ENCODE results near the gene C3orf33. TPM values are rescaled to one million over a fixed set of nuclear protein-coding genes. Genes with fewer than 3 reads are reported as not detected.

Gene C3orf33
- total RNA-seq, 1 donor from 2014 or later = 2.0 TPM

DNA sequence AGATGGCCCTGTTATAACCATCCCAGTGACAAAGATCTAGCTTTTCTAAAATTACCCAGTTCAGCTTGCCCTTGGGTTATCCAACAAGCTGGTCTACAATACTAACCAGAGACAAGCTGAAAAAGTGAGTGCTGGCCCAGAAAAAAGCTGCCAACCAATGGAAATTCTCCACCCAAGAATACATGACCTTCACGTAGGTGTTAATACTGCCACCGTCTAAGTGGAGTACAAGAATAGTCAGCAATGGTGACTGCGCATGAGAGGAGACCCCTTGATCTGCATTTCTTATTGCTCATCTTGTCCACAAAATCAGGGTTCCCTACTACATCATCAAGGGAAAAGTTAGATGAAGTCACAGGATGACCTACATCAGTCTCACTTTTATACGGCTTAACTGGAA lies 45.4 kb downstream of the C3orf33 start:
- no peak overlapping the region for H3K4me3 ChIP-seq (ENCODE audit: low read depth, low read length)
- DNase-seq (ENCODE audit: low read depth) = no peak
- no peak for TF ChIP-seq CTCF (conservative IDR thresholded peaks at IDR 0.05; ENCODE audit: low read depth, low read length)

- no peak overlapping the region for H3K4me3 ChIP-seq (ENCODE audit: low read depth, low read length)
- no peak for TF ChIP-seq CTCF (conservative IDR thresholded peaks at IDR 0.05; ENCODE audit: low read depth, low read length)
- DNase-seq (ENCODE audit: low read depth) = no peak
Measured at GRCh38 chr3:155757577-155757976, 48.5 kb downstream of the C3orf33 start.

DNA sequence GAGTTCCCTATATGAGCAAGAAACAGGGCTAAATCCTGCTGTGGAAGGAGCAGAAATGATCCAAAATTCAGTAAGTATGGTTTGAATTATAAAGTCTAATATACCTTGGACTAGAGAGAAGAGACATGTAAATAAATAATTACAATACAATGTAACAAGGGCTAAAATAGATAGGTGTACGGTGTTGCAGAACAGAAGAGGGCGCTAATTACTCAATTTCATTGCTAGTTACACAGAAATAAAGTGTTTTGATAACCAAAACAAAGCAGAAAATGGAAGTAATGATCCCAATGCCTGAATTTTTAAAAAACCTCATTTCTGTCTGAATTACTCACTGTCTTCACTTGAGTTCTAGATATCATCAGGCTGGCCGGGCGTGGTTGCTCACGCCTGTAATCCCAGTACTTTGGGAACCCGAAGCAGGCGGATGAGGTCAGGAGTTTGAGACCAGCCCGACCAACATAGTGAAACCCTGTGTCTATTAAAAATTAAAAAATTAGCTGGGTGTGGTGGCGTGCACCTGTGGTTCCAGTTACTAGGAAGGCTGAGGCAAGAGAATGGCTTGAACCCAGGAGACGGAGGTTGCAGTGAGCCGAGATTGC lies 52.9 kb downstream of the C3orf33 start:
- peak; percentile 64 for TF ChIP-seq CTCF (conservative IDR thresholded peaks at IDR 0.05; ENCODE audit: low read depth, low read length)
- no peak for DNase-seq (ENCODE audit: low read depth)
- peak overlapping the region; percentile 21 for H3K4me3 ChIP-seq (ENCODE audit: low read depth, low read length)

DNA sequence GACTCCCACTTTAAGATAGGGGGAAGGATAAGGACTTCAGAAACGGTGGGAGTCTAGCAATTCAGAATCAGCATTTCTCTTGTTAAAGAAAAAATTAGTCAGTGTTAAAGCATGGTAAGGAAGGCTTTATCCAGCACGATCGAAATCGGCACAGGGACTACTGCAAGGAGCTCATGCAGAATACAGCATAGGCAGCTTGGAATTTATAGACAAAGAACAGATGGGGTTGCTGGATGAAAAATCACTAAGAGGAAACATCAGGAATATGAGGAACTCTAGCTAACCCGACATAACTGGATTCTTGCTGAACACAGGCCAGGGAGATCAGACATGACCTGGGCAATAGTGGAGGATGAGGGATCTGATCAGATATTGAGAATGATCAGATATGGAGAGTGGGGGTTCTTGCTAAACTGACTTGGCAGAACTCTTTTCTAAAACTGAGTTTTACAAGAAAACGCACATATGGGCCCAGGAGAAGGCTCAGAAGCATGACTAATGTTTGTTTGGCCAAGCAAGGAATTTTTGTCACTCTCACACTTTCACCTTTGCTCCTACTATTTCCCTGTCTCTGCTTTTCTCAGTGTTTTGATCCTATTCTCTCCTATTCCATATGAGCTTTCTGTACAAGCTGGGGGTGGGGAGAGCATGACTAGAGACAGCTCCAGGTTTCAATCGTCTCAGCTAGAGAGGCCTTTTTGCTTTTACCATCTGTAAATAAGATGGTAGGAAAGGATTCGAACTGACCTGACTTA lies 57.3 kb downstream of the C3orf33 start:
- DNase-seq (ENCODE audit: low read depth) = no peak
- H3K4me3 ChIP-seq (ENCODE audit: low read depth, low read length) = no peak overlapping the region
- TF ChIP-seq CTCF (conservative IDR thresholded peaks at IDR 0.05; ENCODE audit: low read depth, low read length) = no peak

DNA sequence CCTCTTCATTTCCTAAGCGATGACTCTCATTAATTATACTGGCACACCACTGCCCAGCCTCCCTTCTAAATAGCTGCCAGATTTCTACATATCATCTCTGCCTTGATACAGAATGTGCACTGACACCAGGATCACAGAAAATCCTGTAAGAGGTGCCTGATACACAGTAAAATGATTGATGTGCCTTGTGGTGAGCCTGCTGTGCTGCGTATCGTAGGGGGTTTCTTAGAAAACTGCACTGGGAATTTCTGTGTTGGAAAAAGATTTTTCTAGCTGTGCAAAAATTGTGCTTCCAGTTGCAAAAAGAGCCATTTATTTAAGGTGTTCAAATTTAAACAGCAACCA lies 58.2 kb downstream of the C3orf33 start:
- TF ChIP-seq CTCF (conservative IDR thresholded peaks at IDR 0.05; ENCODE audit: low read depth, low read length) = no peak

GRCh38 chr3:155747286-155747945 lies 58.7 kb downstream of the C3orf33 start:
- no peak for TF ChIP-seq CTCF (conservative IDR thresholded peaks at IDR 0.05; ENCODE audit: low read depth, low read length)
- DNase-seq (ENCODE audit: low read depth) = no peak
- H3K4me3 ChIP-seq (ENCODE audit: low read depth, low read length) = no peak overlapping the region

More for the DNA sequence above, 58.2 kb downstream of the C3orf33 start:
- no peak for DNase-seq (ENCODE audit: low read depth)
- no peak overlapping the region for H3K4me3 ChIP-seq (ENCODE audit: low read depth, low read length)

Data from epithelial cell of proximal tubule (primary cell).